ENCODE data around the gene LRRC3C.

DNA sequence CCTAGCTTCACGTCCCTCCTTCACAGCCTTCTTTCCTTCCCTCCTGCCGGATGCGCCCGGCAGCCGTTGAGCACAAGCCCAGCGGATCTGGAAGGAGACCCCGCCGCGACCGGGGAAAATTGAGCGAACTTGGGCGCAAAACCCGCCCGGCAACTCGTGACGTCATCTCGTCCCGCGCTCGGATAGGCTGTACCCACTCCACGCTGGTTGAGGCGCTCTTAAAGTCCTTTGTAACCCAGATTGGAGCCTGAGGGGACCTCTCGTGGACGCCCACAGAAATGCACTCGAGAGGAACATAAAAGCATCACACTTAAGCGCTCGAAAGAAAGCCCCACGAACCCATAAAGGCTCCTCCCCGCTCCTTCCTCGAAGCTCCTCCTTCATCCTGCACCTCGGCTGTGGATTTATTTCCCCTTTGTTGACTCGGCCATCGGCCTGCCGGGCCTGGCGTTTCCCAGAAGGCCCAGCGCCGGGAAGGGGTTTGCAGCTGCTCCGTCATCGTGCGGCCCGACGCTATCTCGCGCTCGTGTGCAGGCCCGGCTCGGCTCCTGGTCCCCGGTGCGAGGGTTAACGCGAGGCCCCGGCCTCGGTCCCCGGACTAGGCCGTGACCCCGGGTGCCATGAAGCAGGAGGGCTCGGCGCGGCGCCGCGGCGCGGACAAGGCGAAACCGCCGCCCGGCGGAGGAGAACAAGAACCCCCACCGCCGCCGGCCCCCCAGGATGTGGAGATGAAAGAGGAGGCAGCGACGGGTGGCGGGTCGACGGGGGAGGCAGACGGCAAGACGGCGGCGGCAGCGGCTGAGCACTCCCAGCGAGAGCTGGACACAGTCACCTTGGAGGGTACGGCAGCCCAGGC lies 53.0 kb downstream of the LRRC3C start, which contains the start of gene PSMD3:
- TF ChIP-seq POLR2AphosphoS5 (IDR thresholded peaks at IDR 0.05) (peak; percentile 95 to 98 (median 96)), POLR2A (IDR thresholded peaks at IDR 0.05) (peak; percentile 88), CTCF (IDR thresholded peaks at IDR 0.05) (peak; percentile 76 to 93 (median 90))
